GM12873 (cell line): ENCODE results near the gene POGZ.

Experiments used
- CTCF ChIP-seq: IDR thresholded peaks from 2 replicates; pipeline ENCODE4 v1.5.1; 2012; ENCODE audit warnings: low read depth, mild to moderate bottlenecking, moderate library complexity, low read length, control low read depth; ENCODE audit not compliant: insufficient read depth; ENCODE audit errors: missing control alignments

Gene POGZ

DNA sequence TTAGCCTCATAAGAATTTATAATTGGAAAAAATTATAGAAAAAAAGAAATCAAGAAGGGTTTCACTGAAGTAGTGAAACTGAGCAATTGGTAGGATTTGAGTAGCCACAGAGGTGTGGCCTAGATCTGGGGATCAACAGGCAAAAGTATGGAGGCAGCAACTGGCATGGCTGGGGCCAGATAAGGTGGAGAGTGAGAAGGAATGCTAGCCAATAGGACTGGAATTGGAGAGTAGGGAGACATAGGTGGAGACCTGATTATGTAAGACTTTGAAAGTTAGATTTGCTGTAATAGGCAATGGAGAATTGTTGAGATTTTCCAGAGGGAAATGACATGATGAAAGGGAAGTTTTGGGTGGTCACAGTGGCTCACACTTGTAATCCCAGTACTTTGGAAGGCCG is 27.3 kb upstream of the POGZ start:
- no peak for TF ChIP-seq CTCF

DNA sequence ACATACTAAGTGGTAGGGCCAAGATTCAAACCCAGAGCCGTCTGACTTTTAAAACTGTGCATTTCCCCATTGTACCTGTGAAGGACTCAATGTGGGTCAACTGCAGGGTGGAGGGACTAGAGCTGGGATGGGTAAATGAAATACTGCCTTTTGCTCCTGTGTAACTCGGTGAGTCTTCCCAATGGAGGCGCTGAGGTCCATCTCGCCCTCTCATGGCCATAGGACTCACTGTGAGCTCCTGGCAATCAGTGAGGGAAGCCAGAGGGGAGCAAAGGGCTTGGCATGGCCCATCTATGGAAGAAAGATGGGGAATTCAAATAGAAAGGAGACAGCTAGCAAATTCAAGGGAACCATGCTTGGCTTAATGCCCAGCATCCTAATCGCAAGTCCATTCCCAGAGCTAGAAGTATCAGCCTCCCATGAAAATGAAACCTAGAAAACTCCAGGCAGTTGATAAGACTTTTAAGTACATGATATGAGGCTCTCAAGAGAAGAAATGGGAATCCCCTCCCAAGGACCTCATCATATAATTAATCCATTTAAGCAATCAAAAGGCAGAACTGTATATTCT is 26.5 kb upstream of the POGZ start:
- no peak for TF ChIP-seq CTCF

DNA sequence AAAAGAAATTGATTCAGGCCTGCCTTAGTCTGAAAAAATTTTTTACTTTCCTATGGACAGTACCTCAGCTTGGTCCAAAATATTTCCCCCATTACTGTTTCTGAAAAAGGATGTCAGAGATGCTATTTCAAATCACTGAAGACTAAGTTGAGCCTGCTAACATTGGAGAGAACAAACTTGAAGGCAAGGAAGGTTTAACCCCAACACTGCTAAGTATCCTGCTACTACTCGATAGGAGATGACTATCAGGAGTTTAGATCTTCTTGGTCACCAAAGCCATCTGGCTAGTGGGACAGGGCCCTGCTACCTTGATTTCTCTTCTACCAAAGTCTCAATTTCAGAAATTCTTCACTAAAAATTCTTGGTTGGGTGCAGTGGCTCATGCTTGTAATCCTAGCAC is 22.7 kb upstream of the POGZ start:
- no peak for TF ChIP-seq CTCF

GRCh38 chr1:151479462-151479861 is 20.2 kb upstream of the POGZ start:
- TF ChIP-seq CTCF = no peak

GRCh38 chr1:151478923-151479322 is 19.6 kb upstream of the POGZ start:
- no peak for TF ChIP-seq CTCF

DNA sequence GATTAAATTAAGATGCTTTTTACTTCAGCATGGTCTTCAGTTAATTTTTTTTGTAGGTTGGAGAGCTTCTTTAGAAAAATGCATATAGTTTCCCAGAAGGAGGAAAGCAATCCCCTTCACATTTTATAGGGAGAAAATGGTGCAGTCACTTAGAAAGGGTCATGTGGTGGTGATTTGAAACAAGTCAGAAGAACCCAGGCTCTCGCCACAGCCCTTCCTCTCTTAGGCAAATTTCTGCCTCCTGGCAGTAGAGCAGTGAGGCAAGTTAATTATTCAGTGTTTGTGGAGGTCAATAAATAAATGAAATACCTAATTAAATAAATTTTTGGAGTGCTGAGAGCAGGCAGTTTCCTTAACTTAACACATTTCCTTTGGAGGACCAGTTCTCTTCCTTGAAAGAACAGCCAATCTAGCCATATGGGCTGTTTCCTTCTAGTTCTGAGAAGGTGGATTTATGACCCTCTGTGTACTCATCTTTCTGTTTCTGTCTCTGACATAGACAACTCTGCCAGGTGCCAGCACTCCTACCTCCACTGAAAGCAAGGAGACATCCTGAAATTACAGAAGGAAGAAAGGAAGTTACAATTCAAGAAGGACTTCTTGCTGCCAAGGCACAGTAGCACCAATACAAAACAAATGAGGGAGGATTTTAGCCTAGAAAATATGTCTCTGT is 19.0 kb upstream of the POGZ start:
- no peak for TF ChIP-seq CTCF

GRCh38 chr1:151477066-151477465 is 17.8 kb upstream of the POGZ start:
- TF ChIP-seq CTCF = no peak
